ENCODE results near the gene TTLL8. TPM values are rescaled to one million over a fixed set of nuclear protein-coding genes. Genes with fewer than 3 reads are reported as not detected.

Gene TTLL8
- total RNA-seq, 2 donors from 2014 or later = 0.20 TPM; not detected in 1

GRCh38 chr22:50048061-50048765 lies 9.9 kb downstream of the TTLL8 start:
- H3K4me3 Mint-ChIP-seq = no peak overlapping the region
- H3K9me3 ChIP-seq (ENCODE audit: control insufficient read depth, low read length) = no peaks in the 10 kb centered on the region
- no peaks in the 10 kb centered on the region for H3K36me3 ChIP-seq (ENCODE audit: control insufficient read depth, insufficient read depth, low read length)
- H3K9me3 Mint-ChIP-seq = no peaks in the 10 kb centered on the region
- no peaks in the 10 kb centered on the region for H3K4me1 Mint-ChIP-seq
- DNase-seq = no peak
- H3K4me3 ChIP-seq (ENCODE audit: low read length) = no peak overlapping the region
- WGBS, 2 experiments (ENCODE audit: insufficient coverage in 1 of 2, insufficient read length in 1 of 2) = 91 to 97% methylated on average over 4 to 12 of the region's 12 CpGs
- no peaks in the 10 kb centered on the region for H3K4me1 ChIP-seq (ENCODE audit: control insufficient read depth, insufficient read depth, low read length)
- H3K27ac ChIP-seq (ENCODE audit: low read depth, low read length) = no peak overlapping the region
- H3K36me3 Mint-ChIP-seq (ENCODE audit: low read depth) = no peaks in the 10 kb centered on the region
- H3K27me3 Mint-ChIP-seq (ENCODE audit: insufficient read depth) = peaks cover 4% of the 10 kb centered on the region
- H3K27me3 ChIP-seq (ENCODE audit: control insufficient read depth, insufficient read depth, low read length, poor library complexity, severe bottlenecking) = no peaks in the 10 kb centered on the region
- H3K9ac ChIP-seq (ENCODE audit: extremely low read depth, low read length, poor library complexity, severe bottlenecking) = no peak overlapping the region
- TF ChIP-seq, protein P1, sequence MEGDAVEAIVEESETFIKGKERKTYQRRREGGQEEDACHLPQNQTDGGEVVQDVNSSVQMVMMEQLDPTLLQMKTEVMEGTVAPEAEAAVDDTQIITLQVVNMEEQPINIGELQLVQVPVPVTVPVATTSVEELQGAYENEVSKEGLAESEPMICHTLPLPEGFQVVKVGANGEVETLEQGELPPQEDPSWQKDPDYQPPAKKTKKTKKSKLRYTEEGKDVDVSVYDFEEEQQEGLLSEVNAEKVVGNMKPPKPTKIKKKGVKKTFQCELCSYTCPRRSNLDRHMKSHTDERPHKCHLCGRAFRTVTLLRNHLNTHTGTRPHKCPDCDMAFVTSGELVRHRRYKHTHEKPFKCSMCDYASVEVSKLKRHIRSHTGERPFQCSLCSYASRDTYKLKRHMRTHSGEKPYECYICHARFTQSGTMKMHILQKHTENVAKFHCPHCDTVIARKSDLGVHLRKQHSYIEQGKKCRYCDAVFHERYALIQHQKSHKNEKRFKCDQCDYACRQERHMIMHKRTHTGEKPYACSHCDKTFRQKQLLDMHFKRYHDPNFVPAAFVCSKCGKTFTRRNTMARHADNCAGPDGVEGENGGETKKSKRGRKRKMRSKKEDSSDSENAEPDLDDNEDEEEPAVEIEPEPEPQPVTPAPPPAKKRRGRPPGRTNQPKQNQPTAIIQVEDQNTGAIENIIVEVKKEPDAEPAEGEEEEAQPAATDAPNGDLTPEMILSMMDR (conservative IDR thresholded peaks at IDR 0.05) = no peak
- H3K27ac Mint-ChIP-seq = no peak overlapping the region

- H3K27ac ChIP-seq (ENCODE audit: low read depth, low read length) = no peak overlapping the region
- Mint-ChIP-seq H3K27me3 (ENCODE audit: insufficient read depth) (peaks cover 4% of the 10 kb centered on the region), H3K36me3 (ENCODE audit: low read depth) (no peaks in the 10 kb centered on the region), H3K9me3 (no peaks in the 10 kb centered on the region), H3K4me1 (no peaks in the 10 kb centered on the region), H3K27ac (no peak overlapping the region), H3K4me3 (no peak overlapping the region)
- 90 to 92% methylated on average over 11 to 16 of the region's 16 CpGs for WGBS, 2 experiments (ENCODE audit: insufficient coverage in 1 of 2, insufficient read length in 1 of 2)
- no peak overlapping the region for H3K9ac ChIP-seq (ENCODE audit: extremely low read depth, low read length, poor library complexity, severe bottlenecking)
- TF ChIP-seq, protein P1 (conservative IDR thresholded peaks at IDR 0.05) = no peak
- no peaks in the 10 kb centered on the region for H3K4me1 ChIP-seq (ENCODE audit: control insufficient read depth, insufficient read depth, low read length)
- H3K27me3 ChIP-seq (ENCODE audit: control insufficient read depth, insufficient read depth, low read length, poor library complexity, severe bottlenecking) = no peaks in the 10 kb centered on the region
- no peaks in the 10 kb centered on the region for H3K9me3 ChIP-seq (ENCODE audit: control insufficient read depth, low read length)
- no peak for DNase-seq
- H3K4me3 ChIP-seq (ENCODE audit: low read length) = no peak overlapping the region
- H3K36me3 ChIP-seq (ENCODE audit: control insufficient read depth, insufficient read depth, low read length) = no peaks in the 10 kb centered on the region
These were observed 10.8 kb downstream of the TTLL8 start for GRCh38 chr22:50047346-50047745.

DNA sequence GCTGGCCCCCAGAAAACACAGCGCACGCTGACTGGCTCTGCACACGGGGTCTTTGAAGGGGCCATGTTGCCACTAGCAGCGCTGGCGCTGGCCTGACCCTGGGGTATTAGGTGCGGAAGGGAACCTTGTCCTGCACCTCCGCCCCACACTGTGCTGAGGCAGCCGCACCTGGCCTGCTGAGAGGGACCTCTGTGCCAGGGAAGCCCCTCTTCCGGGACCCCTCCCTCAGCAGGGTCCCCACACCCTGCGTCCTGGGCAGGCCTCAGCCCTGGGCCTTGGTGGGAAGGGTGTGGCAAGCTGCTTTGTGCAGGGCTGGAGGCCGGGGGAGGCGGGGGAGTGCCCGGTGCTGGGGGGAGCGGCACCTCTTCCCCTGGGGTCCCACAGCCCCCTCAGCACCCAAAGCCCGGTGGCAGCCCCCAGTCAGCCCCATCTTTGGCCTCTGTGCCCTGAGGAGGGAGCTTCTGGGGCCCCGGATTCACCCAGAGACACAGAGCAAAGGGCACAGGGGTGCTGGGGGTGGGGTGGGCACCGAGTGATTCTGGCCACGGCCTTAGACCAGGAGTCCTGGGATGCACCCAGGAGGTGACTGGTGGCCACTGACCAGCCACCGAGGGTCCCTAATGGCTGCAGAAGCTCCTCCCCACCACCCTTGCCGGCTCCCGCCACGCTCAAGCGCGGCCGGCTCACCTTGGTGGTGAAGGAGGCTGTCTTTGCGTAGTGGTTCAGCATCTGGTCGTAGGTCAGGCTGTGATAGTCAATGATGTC lies 11.4 kb downstream of the TTLL8 start:
- no peak overlapping the region for H3K27ac ChIP-seq (ENCODE audit: low read depth, low read length)
- no peaks in the 10 kb centered on the region for H3K36me3 Mint-ChIP-seq (ENCODE audit: low read depth)
- no peaks in the 10 kb centered on the region for H3K36me3 ChIP-seq (ENCODE audit: control insufficient read depth, insufficient read depth, low read length)
- DNase-seq = no peak
- no peak overlapping the region for H3K4me3 ChIP-seq (ENCODE audit: low read length)
- H3K9me3 Mint-ChIP-seq = no peaks in the 10 kb centered on the region
- H3K4me1 ChIP-seq (ENCODE audit: control insufficient read depth, insufficient read depth, low read length) = no peaks in the 10 kb centered on the region
- WGBS, 2 experiments (ENCODE audit: insufficient coverage in 1 of 2, insufficient read length in 1 of 2) = 93 to 100% methylated on average over 6 to 27 of the region's 27 CpGs
- no peak overlapping the region for H3K4me3 Mint-ChIP-seq
- H3K9me3 ChIP-seq (ENCODE audit: control insufficient read depth, low read length) = no peaks in the 10 kb centered on the region
- H3K27ac Mint-ChIP-seq = no peak overlapping the region
- TF ChIP-seq, protein P1 (conservative IDR thresholded peaks at IDR 0.05) = no peak
- H3K4me1 Mint-ChIP-seq = no peaks in the 10 kb centered on the region
- no peak overlapping the region for H3K9ac ChIP-seq (ENCODE audit: extremely low read depth, low read length, poor library complexity, severe bottlenecking)
- H3K27me3 ChIP-seq (ENCODE audit: control insufficient read depth, insufficient read depth, low read length, poor library complexity, severe bottlenecking) = no peaks in the 10 kb centered on the region
- peaks cover 3% of the 10 kb centered on the region for H3K27me3 Mint-ChIP-seq (ENCODE audit: insufficient read depth)

Measured in endodermal cell (in vitro differentiated cells).